ENCODE data around the gene BCL7A. TPM values are rescaled to one million over a fixed set of nuclear protein-coding genes. Genes with fewer than 3 reads are reported as not detected.

BCL7A gene
- total and polyA plus RNA-seq, 10 of the 15 experiments (the other 5 are each of a cell fraction or from before 2014, with no cell fraction given) = 0.37 to 17.2 (median 11.7) TPM

DNA sequence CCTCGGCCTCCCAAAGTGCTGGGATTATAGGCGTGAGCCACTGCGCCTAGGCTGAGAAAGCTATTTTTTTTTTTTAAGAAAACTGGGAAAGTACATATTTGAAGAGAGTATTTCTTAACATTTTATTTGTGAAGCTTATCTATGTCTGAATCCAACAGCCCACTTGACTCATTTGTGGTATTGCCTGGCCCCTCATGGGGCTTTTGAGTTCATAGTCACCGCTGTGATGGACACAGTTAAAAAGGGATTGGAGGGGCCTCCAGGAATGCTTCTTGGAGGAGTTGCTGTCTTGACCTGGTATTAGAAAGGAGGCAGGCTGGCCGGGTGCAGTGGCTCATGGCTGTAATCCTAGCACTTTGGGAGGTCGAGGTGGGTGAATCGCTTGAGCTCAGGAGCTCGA, 26.5 kb downstream of the BCL7A start (continued):
- TF ChIP-seq SMC3 (IDR thresholded peaks at IDR 0.05; ENCODE audit: borderline replicate concordance, low read length) (no peak), EED (IDR thresholded peaks at IDR 0.05; ENCODE audit: low read depth) (no peak), SREBF1 (IDR thresholded peaks at IDR 0.05; ENCODE audit: low read length) (no peak), HDAC6 (IDR thresholded peaks at IDR 0.05; ENCODE audit: unreplicated experiment) (no peak)

GRCh38 chr12:122049827-122050226, 28.1 kb downstream of the BCL7A start:
- ChIA-PET RAD21 (ENCODE audit: unreplicated experiment) (interaction anchor here (0.7 kb wide), 1 partner anchor 1849 kb away, joined by 3 read pairs; no protein-coding TSS in a partner anchor), POLR2A (no interaction called here), SMC1A (ENCODE audit: uncharacterized antibody, unreplicated experiment) (no interaction called here), CTCF (no interaction called here)
- no peak for FAIRE-seq
- DNase-seq (ENCODE audit: low read depth, low spot score) = no peak
- no peak overlapping the region for H3K27ac ChIP-seq (ENCODE audit: control insufficient read depth, insufficient read depth)
- intact Hi-C loops (cut with micrococcal nuclease; ENCODE audit: unreplicated experiment) (no loop called here), in situ Hi-C loops (cut with MboI) (no loop called here)
- no peak for ATAC-seq
- 93% methylated on average over 9 of the region's 9 CpGs for WGBS (ENCODE audit: insufficient coverage, insufficient replicate concordance, low lambda C conversion rate, missing lambda C conversion rate)
- no peaks in the 10 kb centered on the region for H3K4me1 ChIP-seq (ENCODE audit: control insufficient read depth, insufficient read depth, low read length)
- H3K4me3 ChIP-seq = no peak overlapping the region
- H3K36me3 ChIP-seq (ENCODE audit: control insufficient read depth in 2 of 2, insufficient read depth in 2 of 2, low read length in 1 of 2) = no peaks in the 10 kb centered on the region
- no peaks in the 10 kb centered on the region for H3K9me3 ChIP-seq (replicated peaks; ENCODE audit: control insufficient read depth, insufficient read depth, low read length)
- no TSS peak for BruUV-seq (replicated peaks)
- H2AFZ ChIP-seq (ENCODE audit: control insufficient read depth, low read depth, low read length) = no peak overlapping the region
- no peaks in the 10 kb centered on the region for H3K79me2 ChIP-seq (ENCODE audit: control insufficient read depth, insufficient read depth, low read length)
- H3K4me2 ChIP-seq (ENCODE audit: control insufficient read depth, insufficient read depth) = no peak overlapping the region
- TF ChIP-seq ZZZ3 (IDR thresholded peaks at IDR 0.05; ENCODE audit: control insufficient read depth, insufficient read length, low read depth) (no peak), RELA (IDR thresholded peaks at IDR 0.05; ENCODE audit: borderline replicate concordance, partially characterized antibody) (no peak), PAX8 (IDR thresholded peaks at IDR 0.05) (no peak), YBX1 (IDR thresholded peaks at IDR 0.05) (no peak), MYC (IDR thresholded peaks at IDR 0.05; ENCODE audit: insufficient read depth, insufficient read length, insufficient replicate concordance, low read length, severe bottlenecking) (no peak), MTA2 (IDR thresholded peaks at IDR 0.05; ENCODE audit: low read depth) (no peak), SUPT20H (IDR thresholded peaks at IDR 0.05; ENCODE audit: borderline replicate concordance, control insufficient read depth, low read depth, low read length) (no peak)
- TF ChIP-seq, protein P1, sequence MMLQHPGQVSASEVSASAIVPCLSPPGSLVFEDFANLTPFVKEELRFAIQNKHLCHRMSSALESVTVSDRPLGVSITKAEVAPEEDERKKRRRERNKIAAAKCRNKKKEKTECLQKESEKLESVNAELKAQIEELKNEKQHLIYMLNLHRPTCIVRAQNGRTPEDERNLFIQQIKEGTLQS (IDR thresholded peaks at IDR 0.05; ENCODE audit: borderline replicate concordance, extremely low read depth, low read depth, low read length) = no peak
- no peak overlapping the region for H3K9ac ChIP-seq (ENCODE audit: control insufficient read depth, insufficient read depth, low read length)
- H3K27me3 ChIP-seq (replicated peaks in 1 of 2; ENCODE audit: control insufficient read depth in 2 of 2, insufficient read depth in 2 of 2, low read length in 1 of 2) = no peaks in the 10 kb centered on the region; a peak in 1 of 4 replicates
- H4K20me1 ChIP-seq (ENCODE audit: control insufficient read depth, insufficient read depth) = no peaks in the 10 kb centered on the region

Measured in GM12878 (cell line).